CD4-positive, alpha-beta T cell (primary cell): ENCODE measurements around the gene COA1. TPM values are rescaled to one million over a fixed set of nuclear protein-coding genes. Genes with fewer than 3 reads are reported as not detected.
"Not testable (repeated sequence)": the region's sequence is repeated elsewhere in the genome, so short reads cannot be mapped to it uniquely, and the experiment has no call there.

Source experiments
- ATAC-seq: fragments of 200-7000 bp; cut with Tn5 transposase; one replicate; pipeline ENCODE4 v1.10.0; 2022; ENCODE audit warnings: mild to moderate bottlenecking; ENCODE audit not compliant: poor library complexity
- CTCF ChIA-PET: fragments of 350-600 bp; sonication (Branson Sonifier 250); formaldehyde crosslinking; loops from one replicate; lab custom pipeline; 2021; ENCODE audit warnings: antibody characterized with exemption, inconsistent platforms; lab: Charles Lee
- POLR2A ChIA-PET: fragments of 350-600 bp; sonication (Branson Sonifier 250); formaldehyde crosslinking; loops from one replicate; lab custom pipeline; 2021; ENCODE audit warnings: antibody characterized with exemption, inconsistent platforms; lab: Charles Lee
- DNase-seq, 14 experiments: peaks; one replicate each; pipeline ENCODE4 v3.0.0-alpha.2; 2013 to 2020; ENCODE audit warnings: mixed read lengths in 2 of 14
- H3K27ac ChIP-seq, 2 donors: one replicate each; pipeline versions ENCODE4 v1.5.1 to v1.7.0; 2013; ENCODE audit warnings: low read length in 2 of 2, low read depth in 1 of 2, mild to moderate bottlenecking in 1 of 2
- H3K27me3 ChIP-seq, 2 experiments: 1 replicate in 1 of 2; 2 replicates in 1 of 2; pipeline versions ENCODE4 v1.6.1 to v1.7.0; 2013; ENCODE audit warnings: low read length in 2 of 2, control low read depth in 1 of 2, mild to moderate bottlenecking in 1 of 2, moderate library complexity in 1 of 2; ENCODE audit not compliant: insufficient read depth in 2 of 2, control insufficient read depth in 1 of 2
- H3K36me3 ChIP-seq: one replicate; pipeline ENCODE4 v1.6.1; 2013; ENCODE audit warnings: low read length, control low read depth; ENCODE audit not compliant: insufficient read depth
- H3K4me1 ChIP-seq: one replicate; pipeline ENCODE4 v1.6.1; 2013; ENCODE audit warnings: low read length, control low read depth; ENCODE audit not compliant: insufficient read depth
- H3K4me3 ChIP-seq: one replicate; pipeline ENCODE4 v1.5.1; 2013; ENCODE audit warnings: mild to moderate bottlenecking, low read length, moderate library complexity
- H3K9me3 ChIP-seq, 2 experiments: 1 replicate in 1 of 2; 2 replicates in 1 of 2; pipeline versions ENCODE4 v1.6.1 to v1.7.0; 2013; ENCODE audit warnings: low read length in 2 of 2, mild to moderate bottlenecking in 2 of 2, control low read depth in 1 of 2, moderate library complexity in 1 of 2; ENCODE audit not compliant: control insufficient read depth in 1 of 2, insufficient read depth in 1 of 2
- H3K27ac Mint-ChIP-seq: one replicate; pipeline ENCODE4 v1.8.0; 2020; ENCODE audit warnings: mixed read lengths
- H3K27me3 Mint-ChIP-seq: one replicate; pipeline ENCODE4 v1.8.0; 2021; ENCODE audit warnings: mixed read lengths
- H3K36me3 Mint-ChIP-seq: one replicate; pipeline ENCODE4 v1.8.0; 2021; ENCODE audit warnings: low read depth, mixed read lengths
- H3K4me1 Mint-ChIP-seq: one replicate; pipeline ENCODE4 v1.8.0; 2021; ENCODE audit warnings: low read depth, mixed read lengths
- H3K4me3 Mint-ChIP-seq: one replicate; pipeline ENCODE4 v1.8.0; 2020; ENCODE audit warnings: mild to moderate bottlenecking, mixed read lengths
- H3K9me3 Mint-ChIP-seq: one replicate; pipeline ENCODE4 v1.8.0; 2020; ENCODE audit warnings: mixed read lengths
- CTCF ChIP-seq: fragments of 200-600 bp; IDR thresholded peaks from one replicate; pipeline ENCODE4 v1.8.0; 2022; ENCODE audit warnings: antibody characterized with exemption, mild to moderate bottlenecking
- intact Hi-C, 2 experiments: fragments of 100-400 bp; cut with DNase I in 1 of 2; cut with micrococcal nuclease in 1 of 2; formaldehyde crosslinking; loops; one replicate each; pipeline versions ENCODE4 v1.15.1 to v1.9.0; 2023 to 2025; cut with DNase I, micrococcal nuclease
- total RNA-seq, 174 experiments: library from RNA in 2 of 174; stranded (reverse) in 2 of 174; gene quantifications; one replicate each; pipeline ENCODE4 v1.2.3 and lab custom pipeline; 2021 to 2026

The COA1 gene
- total RNA-seq, 2 experiments from 2014 or later, result 78.9 to 80.7 TPM

- ATAC-seq, result peak; percentile 51
- no peak overlapping the region for H3K27ac ChIP-seq
- H3K36me3 ChIP-seq, result peaks cover 92% of the 10 kb centered on the region
- ChIA-PET CTCF (interaction anchor here (9.5 kb wide), 1 partner anchor 18 kb away, joined by 64 read pairs; the partner anchor contains the start of gene STK17A), POLR2A (interaction anchor here (1.0 kb wide), 1 partner anchor 99 kb away, joined by 3 read pairs; no protein-coding TSS in a partner anchor)
- H3K9me3 ChIP-seq, result no peaks in the 10 kb centered on the region
- H3K9me3 Mint-ChIP-seq, result no peaks in the 10 kb centered on the region
- H3K27ac Mint-ChIP-seq, result peak overlapping the region; percentile 66
- no peak overlapping the region for H3K4me3 Mint-ChIP-seq
- intact Hi-C loops, result loop anchor here in 1 of 2 experiments (2.0 kb wide), 1 partner anchor 13 kb away; no protein-coding TSS in a partner anchor
- peak in 2 of 14 experiments; percentile 37 to 44 for DNase-seq
- H3K27me3 Mint-ChIP-seq, result no peaks in the 10 kb centered on the region
- H3K4me1 Mint-ChIP-seq, result peaks cover 50% of the 10 kb centered on the region
- peaks cover 42% of the 10 kb centered on the region for H3K4me1 ChIP-seq
- TF ChIP-seq CTCF, result no peak
- H3K4me3 ChIP-seq, result no peak overlapping the region
- no peaks in the 10 kb centered on the region for H3K27me3 ChIP-seq
- H3K36me3 Mint-ChIP-seq, result peaks cover 56% of the 10 kb centered on the region
Measured at GRCh38 chr7:43600056-43600455, 129.3 kb downstream of the COA1 start.

GRCh38 chr7:43596426-43596825 is 132.9 kb downstream of the COA1 start:
- ATAC-seq, result not testable (repeated sequence)

GRCh38 chr7:43594020-43594419 is 135.3 kb downstream of the COA1 start:
- Histone ChIP-seq H3K4me1 (peaks cover 65% of the 10 kb centered on the region), H3K27me3 (no peaks in the 10 kb centered on the region), H3K4me3 (no peak overlapping the region), H3K27ac (peak overlapping the region; percentile 31 to 32), H3K36me3 (peaks cover 38% of the 10 kb centered on the region), H3K9me3 (no peaks in the 10 kb centered on the region)
- peaks cover 75% of the 10 kb centered on the region for H3K36me3 Mint-ChIP-seq
- no peaks in the 10 kb centered on the region for H3K27me3 Mint-ChIP-seq
- peak overlapping the region; percentile 86 for H3K4me3 Mint-ChIP-seq
- intact Hi-C loops, result loop anchor here in 1 of 2 experiments (5.0 kb wide), 1 partner anchor 33 kb away; no protein-coding TSS in a partner anchor
- H3K27ac Mint-ChIP-seq, result peak overlapping the region; percentile 98
- no peak for DNase-seq
- no peak for TF ChIP-seq CTCF
- no peaks in the 10 kb centered on the region for H3K9me3 Mint-ChIP-seq
- ATAC-seq, result no peak
- ChIA-PET CTCF (interaction anchor here (0.8 to 3.0 kb wide), 2 partner anchors 11 to 106 kb away, joined by 3 to 26 read pairs; partner anchors contain the start of gene STK17A), POLR2A (interaction anchor here (1.3 to 1.8 kb wide), 4 partner anchors 10 to 56 kb away, joined by 4 to 12 read pairs (median 6); partner anchors contain the start of gene STK17A)
- H3K4me1 Mint-ChIP-seq, result peaks cover 84% of the 10 kb centered on the region

More at GRCh38 chr7:43596426-43596825, 132.9 kb downstream of the COA1 start:
- H3K9me3 Mint-ChIP-seq, DNase-seq, H3K27me3 Mint-ChIP-seq, H3K27me3 ChIP-seq, H3K27ac ChIP-seq, H3K4me3 ChIP-seq, intact Hi-C loops, H3K9me3 ChIP-seq: not testable (repeated sequence)
- Histone ChIP-seq H3K4me1 (peaks cover 52% of the 10 kb centered on the region), H3K36me3 (peaks cover 58% of the 10 kb centered on the region)
- peaks cover 70% of the 10 kb centered on the region for H3K36me3 Mint-ChIP-seq
- peaks cover 74% of the 10 kb centered on the region for H3K4me1 Mint-ChIP-seq
- CTCF ChIA-PET, result interaction anchor here (3.0 kb wide), 1 partner anchor 14 kb away, joined by 26 read pairs; the partner anchor contains the start of gene STK17A
- H3K4me3 Mint-ChIP-seq, result peak overlapping the region; percentile 69
- H3K27ac Mint-ChIP-seq, result peak overlapping the region; percentile 98
- POLR2A ChIA-PET, result interaction anchor here (0.9 to 1.5 kb wide), 2 partner anchors 11 to 14 kb away, joined by 3 to 4 read pairs; partner anchors contain the start of gene STK17A
